Measurements from ENCODE around the gene PLCD4.

DNA sequence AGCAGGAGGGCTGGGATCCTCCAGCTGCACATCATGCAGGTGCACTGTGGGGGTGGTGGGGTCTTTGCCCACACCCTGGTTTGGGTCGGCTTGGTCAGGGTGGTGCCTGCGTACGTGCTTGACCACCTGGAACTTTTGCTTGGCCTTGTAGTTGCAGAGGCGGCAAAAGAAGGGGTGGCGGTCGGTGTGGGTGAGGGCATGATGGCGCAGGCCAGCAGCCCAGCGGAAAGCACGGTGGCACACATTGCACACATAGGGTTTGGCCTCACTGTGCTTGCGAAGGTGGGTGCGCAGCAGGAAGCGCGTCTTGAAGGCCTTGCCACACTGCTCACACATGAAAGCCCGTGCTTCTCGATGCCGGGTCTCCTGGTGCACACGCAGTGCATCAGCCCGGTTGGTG, 30.7 kb downstream of the PLCD4 start:
- TF ChIP-seq, protein P1, sequence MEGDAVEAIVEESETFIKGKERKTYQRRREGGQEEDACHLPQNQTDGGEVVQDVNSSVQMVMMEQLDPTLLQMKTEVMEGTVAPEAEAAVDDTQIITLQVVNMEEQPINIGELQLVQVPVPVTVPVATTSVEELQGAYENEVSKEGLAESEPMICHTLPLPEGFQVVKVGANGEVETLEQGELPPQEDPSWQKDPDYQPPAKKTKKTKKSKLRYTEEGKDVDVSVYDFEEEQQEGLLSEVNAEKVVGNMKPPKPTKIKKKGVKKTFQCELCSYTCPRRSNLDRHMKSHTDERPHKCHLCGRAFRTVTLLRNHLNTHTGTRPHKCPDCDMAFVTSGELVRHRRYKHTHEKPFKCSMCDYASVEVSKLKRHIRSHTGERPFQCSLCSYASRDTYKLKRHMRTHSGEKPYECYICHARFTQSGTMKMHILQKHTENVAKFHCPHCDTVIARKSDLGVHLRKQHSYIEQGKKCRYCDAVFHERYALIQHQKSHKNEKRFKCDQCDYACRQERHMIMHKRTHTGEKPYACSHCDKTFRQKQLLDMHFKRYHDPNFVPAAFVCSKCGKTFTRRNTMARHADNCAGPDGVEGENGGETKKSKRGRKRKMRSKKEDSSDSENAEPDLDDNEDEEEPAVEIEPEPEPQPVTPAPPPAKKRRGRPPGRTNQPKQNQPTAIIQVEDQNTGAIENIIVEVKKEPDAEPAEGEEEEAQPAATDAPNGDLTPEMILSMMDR (IDR thresholded peaks at IDR 0.05): no peak
- TF ChIP-seq POLR2A (IDR thresholded peaks at IDR 0.05): no peak
